HG03521 (cell line): Measurements from ENCODE around the gene SUPT3H.

ENCODE experiments used
- ATAC-seq: cut with Tn5 transposase; IDR thresholded peaks from one replicate; pipeline ENCODE4 v1.9.1; 2021; ENCODE audit warnings: mild to moderate bottlenecking, moderate library complexity; ENCODE audit not compliant: unreplicated experiment

SUPT3H gene

DNA sequence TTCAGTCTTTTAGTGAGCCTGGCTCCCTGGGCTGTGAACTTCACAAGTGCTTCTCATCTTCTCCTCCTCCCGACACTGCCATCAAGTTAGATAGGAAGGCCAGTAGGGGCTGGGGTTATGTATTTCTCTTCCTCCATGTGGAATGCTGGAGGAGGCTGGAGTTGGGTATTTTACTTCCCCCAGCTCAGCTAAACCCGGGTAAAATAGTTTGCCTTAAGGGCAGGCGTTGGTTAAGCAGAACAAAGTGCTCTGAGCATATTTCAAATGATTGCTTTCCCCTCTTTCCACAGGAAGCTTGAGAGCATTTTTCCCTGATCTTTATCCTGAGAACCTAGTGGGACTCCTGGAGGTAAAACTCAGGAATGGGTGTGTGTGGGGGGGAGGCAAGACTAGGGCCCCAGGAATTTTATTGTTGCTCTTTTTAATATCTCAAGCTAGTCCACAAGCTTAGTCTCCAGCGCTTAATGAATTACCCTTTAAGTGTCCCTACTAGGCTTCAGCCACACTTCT, 16.9 kb upstream of the SUPT3H start:
- ATAC-seq: no peak

DNA sequence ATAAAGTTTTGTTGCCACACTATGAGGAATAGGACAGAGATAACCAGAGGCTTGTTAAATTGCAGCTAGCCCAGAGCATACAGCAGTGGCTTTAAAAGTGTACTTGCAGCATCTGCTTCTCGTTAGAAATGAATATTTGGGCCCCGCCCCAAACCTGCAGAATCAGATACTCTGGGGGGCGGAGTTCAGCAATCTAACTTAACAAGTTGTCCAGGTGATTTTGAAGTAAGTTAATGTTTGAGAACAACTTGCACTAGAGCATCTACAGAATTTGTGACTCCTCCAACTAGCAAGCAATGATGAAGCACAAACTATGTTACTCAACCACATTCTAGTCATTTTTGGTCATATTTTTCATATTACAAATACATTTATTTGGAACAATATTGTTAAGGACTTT, 10.6 kb upstream of the SUPT3H start:
- no peak for ATAC-seq

DNA sequence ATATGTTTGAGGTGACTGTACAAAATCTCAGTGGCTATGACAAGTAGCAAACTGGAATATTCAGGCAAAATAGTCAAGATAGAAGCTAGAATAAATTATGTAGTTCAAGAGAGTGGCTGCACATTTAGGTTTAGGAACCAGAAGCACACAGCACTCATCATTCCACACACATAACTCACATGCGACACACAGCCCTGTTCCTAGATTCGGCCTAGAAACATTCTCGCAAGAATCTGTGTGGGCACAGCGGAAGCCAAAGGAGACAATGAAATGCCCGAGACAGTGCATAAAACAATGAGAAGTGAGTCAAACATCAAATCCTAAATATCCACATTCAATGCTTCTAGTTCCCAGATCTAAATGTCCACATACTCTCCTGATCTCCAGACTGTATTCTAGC, 9.5 kb upstream of the SUPT3H start:
- ATAC-seq: no peak

DNA sequence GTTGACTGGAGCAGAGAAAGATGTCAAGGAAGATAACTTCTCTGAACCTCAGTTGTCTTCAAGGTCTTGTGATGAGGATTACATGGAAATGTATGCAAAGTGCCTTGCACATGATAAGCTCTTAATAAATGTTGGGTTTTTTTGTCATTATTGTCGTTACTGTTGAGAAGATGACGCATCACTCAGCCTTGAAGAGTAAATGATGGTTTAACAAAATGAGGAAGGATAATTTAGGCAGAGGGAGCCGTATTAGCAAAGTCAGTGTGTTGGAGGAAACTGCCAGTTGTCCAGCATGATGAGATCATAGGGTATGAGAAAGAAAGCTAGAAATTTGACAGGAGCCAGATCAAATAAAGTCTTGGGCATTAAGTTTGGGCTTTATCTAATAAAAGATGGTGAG, 8.8 kb upstream of the SUPT3H start:
- no peak for ATAC-seq

DNA sequence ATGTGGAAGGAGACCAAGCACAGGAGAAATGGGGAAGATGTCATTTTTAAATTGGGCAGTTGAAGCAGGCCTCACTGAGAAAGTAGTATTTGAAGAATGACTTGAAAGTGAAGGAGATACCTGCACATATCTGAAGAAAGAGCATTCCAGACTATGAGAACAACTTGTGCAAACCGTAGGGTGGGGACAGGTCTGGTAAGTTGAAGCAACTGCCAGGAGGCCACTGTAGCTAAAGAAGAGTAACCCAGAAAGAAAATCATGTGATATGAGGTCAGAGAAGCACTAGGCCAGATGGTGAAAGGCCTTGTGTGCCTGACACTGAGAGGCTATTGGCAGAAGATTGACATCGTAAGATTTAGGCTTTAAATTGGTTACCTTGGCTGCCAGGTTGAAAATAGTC, 4.7 kb upstream of the SUPT3H start:
- ATAC-seq: no peak

DNA sequence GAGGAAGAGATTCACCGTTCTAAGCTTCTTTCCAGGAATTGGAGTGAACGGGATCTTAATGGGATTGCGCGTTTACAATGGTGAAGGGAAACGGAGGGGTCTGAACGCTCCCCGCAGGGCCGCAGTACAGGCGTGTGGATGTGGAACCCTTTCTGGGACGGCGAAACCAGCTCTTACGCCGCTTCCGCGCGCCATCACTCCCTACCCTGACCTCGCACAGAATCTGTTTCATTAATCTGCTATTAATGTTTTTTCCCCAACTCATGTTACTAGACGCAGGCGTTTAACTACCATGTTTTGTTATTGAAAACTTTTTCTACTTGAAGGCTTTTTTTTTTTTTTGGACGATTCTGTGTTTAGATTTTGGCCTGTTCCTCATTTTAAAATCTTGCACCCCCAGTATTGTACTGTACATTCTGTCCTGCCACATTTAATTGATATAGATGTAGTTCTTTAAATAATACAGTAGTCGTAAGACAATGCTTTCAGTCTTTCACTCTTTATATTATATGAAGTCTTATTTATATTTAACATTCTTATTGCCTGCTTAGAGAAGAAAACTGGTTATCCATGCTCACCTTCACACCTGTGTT, 696 bp upstream of the SUPT3H start:
- ATAC-seq: peak; percentile 12

DNA sequence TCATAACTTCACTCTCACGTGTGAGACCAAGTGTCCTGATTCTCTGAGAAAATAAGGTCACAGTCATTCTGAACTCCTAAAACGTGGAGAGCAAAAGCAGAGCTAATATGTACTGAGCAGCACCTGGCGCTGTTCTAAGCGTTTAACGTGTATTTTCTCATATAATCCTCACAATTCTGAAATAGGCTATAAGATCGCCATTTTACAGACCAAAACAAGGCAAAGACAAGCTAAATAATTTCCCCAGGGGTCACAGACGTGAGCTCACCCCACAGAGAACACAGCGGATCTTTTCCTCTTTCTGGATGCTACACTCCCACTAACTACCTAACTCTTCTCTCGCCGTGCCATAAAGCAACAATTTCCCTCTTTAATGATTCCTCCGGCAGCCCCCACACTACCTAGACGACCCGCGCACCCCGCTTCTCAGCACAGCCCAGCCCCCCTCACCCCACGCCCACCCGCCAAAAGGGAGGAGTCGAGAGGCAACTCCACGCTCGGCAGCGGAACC, 636 bp downstream of the SUPT3H start:
- ATAC-seq: peak; percentile 2

DNA sequence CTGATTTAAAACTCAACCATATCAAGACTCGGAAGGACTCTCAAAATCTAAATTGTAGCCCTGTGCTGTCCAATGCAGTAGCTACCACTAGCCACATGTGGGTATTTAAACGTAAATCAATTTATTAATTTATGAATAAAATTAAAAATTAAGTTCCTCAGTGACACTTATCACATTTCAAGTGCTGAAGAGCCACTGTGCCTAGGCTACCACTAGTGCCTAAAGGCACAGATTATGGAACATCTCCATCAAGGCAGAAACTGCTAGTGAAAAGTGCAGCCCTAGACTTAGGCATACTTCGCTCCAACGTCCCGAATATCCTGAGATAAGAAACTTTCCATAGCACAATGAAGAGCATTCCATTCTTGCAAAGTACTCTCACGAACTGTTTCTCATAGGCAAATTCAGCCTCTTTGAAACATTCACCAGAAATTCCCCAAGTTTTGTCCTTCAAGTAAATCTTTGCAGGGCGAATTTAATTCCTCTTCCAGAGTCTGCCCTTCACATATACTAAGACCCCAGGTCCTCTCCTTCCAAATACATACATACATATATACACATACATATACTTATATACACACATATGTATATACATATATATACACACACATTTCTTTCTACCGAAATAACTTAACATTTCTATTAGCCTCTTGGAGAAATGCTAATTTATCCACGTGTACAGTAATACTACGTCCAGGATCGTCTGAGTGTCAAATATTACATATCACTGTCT, 1.3 kb downstream of the SUPT3H start:
- no peak for ATAC-seq

DNA sequence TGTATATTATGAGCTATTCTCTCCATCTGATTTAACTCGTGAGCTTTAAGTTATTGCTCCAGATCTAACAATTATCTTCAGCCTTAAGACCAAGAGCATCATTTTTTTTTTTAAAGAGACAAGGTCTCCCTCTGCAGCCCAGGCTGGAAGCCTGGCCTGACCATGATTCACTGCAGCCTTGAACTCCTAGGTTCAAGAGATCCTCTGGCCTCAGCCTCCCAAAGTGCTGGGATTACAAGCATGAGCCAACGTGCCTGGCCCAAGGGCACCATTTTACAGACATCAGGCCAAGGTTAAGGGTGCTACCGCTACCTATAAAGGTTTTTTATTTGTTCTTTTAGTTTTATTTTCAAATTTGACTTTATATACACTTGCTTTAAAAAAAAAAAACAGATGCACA, 2.3 kb downstream of the SUPT3H start:
- no peak for ATAC-seq

DNA sequence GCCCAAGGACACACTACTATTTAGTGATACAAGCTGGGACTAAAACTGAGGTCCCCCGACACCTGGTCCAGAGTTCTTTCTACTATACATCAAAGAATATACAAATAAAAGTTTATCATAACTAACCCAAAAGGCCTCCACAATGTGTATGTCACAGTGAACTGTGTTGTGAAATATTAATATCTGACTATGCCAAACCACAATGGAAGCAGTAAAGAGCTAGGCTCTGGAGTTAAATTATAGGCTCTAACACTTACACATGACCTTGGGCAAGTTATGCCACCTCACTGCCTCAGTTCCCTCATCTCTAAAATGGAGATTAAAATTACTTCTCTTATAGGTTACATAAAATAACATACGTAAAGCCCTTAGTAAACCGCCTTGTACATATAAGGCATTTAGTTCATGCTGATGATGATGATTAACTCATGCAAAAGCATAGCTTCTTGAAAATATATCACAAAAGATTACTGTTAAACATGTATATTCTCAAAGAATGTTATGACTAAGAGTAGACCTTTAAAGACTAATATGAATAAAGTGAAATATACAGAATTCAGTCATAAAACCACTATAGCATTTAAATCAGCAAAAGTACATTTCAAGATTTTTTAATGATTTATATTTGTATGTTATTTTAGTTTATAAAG, 5.7 kb downstream of the SUPT3H start:
- ATAC-seq: no peak

DNA sequence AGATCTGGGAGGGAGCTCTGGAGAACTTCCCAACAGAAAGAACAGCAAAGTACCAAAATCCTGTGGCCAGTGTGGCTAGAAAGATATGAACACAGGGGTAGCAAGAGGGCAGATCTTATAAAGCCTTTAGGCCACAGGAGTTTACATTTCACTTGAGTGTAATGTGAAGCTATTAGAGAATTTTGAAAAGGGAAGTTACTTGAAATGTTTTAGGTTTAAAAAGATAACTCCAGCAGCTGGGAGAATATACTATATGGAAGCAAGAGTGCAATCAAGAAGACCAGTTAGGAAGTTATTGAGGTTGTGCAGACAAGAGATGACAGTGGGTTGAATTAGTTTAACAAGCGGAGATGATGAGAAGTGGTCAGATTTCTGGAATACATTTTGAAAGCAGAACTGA, 7.9 kb downstream of the SUPT3H start:
- ATAC-seq: no peak

DNA sequence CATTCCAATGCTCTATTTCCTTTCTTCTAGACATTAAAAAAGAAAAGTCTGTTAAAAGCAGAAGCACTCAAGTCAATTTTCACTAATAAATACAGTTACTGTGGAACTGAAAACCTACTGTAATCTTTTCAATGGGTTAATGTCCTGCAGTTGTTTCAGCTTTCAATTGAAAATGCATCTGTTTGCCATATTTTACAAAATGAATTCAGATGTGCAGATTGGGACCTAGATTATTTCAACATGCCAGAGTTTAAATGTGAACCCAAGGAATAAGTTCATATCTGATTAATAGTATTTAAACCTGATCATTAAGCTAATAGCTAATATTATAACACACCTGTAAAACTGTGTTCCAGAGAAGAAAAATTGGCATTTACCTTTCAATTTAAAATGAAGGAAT, 9.7 kb downstream of the SUPT3H start:
- ATAC-seq: no peak

DNA sequence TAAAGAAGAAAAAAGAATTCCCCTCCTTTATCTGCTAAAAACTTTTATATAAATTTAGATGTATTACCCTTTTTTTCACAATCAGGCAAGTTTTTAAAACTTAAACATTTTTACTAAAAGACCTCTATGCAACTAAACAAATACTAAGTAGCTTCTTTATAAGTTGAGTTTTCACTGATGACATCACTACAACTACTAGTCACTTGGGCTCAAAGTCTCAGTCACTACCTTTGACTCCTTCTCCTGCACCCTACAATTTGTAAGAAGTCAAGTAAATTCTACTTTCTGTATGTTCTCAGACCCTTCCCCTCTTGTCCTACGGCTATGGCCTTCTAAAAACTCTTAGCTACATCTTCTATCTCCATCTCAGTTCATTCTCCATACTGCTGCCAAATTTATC, 11.2 kb downstream of the SUPT3H start:
- ATAC-seq: no peak

DNA sequence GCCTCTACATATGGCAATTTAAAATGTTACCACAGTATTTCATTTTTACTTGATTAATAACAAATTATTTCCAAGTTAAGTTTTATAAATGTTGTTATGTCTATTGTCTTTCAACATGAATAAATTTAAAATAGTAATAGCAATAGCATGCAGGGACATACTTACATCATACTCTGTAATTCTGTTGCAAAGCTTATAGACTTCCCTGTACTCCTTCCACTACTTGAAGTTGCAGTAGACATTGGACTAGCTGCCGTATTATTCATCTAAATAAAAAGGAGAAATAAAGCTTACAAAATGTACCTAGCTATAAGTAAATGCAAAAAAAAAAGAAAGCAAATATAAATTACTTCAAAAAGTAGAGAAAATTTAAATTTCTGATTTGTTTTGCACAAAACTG, 12.7 kb downstream of the SUPT3H start:
- no peak for ATAC-seq

DNA sequence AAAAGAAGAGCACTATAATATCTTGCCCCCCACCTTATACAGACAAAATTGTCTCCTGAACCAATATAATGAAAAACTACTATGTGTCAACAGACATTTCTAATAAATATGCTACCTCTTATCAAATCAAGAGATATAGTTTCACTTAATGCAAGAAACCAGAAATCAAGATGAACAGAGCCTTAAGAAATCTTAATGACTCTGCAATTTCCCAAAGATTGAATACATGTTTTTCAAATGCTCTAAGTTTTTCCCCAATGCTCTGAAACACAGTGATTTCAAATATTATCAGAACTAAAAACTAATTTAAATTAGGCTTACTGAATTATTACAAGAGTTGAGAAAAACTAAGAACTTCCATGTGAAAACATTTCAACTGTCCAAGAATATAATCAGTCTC, 13.3 kb downstream of the SUPT3H start:
- no peak for ATAC-seq

DNA sequence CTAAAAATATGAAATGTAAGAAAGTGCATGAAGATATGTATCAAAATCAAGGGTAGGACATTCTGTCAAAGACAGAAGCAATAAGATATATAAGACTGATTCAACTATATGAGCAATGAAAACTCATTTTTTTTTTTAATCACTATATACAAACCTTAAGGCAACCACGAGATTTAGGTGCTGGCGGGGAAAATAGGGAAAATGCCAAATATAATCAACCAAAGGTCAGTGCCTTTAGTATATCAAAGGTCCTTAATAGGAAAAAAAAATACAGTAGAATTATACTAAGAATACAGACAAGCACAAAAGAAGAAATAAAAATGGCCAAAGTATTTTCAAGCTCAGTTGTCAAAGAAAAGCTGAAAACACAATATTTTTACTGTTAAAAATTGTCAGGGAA, 24.1 kb downstream of the SUPT3H start:
- ATAC-seq: no peak

DNA sequence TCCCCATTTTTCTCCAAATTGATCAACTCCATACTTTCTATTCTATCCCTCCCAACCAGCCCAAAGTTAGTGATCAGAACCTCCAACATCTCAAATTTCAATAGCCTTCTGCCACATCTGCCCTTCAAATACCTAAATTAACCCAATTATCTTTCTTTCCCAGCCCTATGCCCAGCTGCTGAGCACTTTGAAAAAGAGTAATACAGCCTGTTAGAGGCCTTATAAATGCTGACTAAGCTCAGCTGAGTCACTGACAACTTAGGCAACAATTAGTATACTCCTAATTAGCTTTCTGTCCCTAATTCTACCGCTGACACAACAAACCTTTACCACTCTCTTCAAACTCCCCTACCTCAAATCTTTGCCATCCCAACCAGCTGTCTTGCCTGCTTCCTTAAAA, 26.1 kb downstream of the SUPT3H start:
- ATAC-seq: no peak

DNA sequence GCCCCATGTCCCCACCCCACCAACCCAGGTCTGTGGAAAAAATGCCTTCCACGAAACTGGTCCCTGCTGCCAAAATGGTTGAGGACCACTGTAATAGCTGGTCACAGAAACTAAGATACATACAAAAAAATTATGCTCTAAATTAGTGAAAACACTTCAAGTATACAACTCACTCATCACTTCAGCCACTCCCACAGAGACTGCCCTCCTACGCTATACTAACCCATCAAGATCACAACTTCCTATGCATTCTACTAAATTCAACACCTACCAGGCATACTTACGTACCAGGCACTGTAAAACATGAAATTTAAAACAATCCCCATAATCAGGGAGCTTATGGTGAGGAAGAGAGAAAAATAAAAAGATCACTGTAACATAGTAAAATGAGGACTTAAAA, 26.7 kb downstream of the SUPT3H start:
- ATAC-seq: no peak

DNA sequence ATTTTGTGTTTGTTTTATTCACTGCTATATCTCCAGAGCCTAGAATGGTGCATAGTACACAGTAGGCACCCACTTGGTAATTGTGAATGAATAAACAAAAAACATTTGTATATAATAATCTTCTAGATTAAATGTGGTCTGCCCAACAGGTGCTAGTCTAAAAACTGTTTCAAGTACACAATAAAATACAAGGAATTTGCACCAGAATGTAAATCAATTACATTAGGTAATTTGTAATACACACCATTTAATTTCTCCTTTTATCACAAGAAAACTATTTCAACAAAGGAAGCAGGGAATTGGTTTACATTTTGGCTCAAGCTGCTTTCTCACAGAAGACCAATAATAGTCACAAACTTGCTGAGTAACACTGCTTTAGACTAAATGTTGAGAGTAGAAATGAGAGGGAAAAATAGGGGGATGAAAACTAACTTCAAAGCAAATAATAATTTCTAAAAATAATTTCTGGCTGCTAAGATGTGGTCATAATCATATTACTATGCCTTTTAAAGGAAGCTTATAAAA, 27.5 kb downstream of the SUPT3H start:
- ATAC-seq: no peak

DNA sequence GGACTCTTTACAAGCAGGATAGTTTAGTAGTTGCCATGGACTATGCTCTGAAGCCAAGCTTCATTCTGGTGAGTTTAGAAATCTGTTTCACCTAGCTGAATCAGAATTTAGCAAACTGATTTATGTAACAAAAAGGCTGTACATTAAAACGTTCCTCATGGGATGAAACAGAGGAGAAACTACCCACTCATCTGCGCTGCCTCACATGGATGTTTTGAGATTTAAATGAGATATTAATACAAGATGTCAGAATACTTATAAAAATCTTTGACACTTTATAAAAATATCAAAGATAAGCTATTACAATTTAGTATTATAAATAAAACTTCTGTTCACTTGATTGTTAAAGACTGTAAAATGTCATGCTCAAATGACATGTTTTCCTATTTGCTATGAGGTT, 32.8 kb downstream of the SUPT3H start:
- no peak for ATAC-seq

DNA sequence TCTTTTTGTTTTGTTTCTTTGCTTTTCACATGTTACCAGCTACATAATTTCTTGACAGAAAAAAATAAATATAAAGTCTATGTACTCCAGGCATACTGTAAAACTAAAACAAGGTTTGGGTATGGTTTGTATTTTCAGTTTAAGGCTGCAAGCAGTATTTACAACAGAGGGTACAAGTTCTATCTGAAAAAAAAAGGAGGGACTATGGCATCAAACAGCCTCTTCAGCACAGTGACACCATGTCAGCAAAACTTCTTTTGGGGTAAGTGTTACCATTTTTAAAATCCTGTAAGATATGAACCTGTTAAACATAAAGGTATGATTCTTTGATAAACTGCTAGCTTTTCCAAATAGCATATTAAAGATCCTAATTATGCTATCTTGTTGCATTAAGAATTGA, 49.2 kb downstream of the SUPT3H start:
- ATAC-seq: no peak
